ENCODE data around the gene C7. TPM values are rescaled to one million over a fixed set of nuclear protein-coding genes. Genes with fewer than 3 reads are reported as not detected.

C7 gene
- total RNA-seq, 2 donors from 2014 or later = 288 to 392 TPM

DNA sequence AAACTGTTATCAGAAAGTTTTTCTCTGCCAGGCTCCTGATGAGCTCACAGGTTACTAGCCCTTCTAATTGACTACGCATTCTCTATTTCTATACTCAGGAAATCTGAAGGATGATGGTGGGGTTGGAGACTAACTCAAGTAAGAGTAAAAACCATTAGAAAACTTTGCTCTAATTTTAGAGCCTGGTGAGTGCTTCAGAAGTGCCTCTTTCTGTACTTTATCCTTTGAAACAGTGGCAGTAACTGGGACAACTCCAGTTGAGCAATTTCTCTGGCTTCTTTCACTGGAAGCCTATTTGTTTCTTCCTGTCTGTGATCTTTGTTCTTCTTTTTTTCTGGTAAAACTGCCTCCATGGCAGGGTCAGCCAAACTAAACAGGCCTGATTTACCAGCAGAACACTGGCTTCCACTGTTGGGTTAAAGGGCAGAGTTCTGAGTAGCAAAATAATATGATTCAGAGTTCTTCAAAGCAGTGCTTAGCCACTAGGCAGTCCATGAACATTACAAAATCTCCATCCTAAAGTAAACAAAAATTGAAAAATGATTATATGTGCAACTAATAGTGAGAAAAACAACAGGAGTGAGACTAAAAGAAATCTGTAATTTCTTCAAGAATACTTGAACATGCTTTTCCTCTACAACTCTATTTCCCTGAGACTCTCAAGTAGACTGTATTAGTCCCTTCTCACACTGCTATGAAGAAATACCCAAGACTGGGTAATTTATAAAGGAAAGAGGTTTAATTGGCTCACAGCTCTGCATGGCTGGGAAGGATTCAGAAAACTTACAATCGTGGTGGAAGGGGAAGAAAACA lies 82.1 kb downstream of the C7 start:
- Histone ChIP-seq H3K27me3 (no peaks in the 10 kb centered on the region), H3K27ac (peak overlapping the region in 2 of 4 donors; percentile 49 to 56), H3K4me3 (no peak overlapping the region), H3K4me1 (peaks cover 29% of the 10 kb centered on the region), H3K9me3 (no peaks in the 10 kb centered on the region), H3K36me3 (replicated peaks in 1 of 2; ENCODE audit: insufficient read depth in 1 of 2, low read depth in 2 of 2) (no peaks in the 10 kb centered on the region)
- WGBS, 2 donors = 15 to 18% methylated on average over 2 of the region's 2 CpGs
- intact Hi-C loops (cut with DNase I) = no loop called here
- peak; percentile 86 for ATAC-seq
- peak; percentile 26 to 73 (median 37) for DNase-seq
- TF ChIP-seq, protein P1, sequence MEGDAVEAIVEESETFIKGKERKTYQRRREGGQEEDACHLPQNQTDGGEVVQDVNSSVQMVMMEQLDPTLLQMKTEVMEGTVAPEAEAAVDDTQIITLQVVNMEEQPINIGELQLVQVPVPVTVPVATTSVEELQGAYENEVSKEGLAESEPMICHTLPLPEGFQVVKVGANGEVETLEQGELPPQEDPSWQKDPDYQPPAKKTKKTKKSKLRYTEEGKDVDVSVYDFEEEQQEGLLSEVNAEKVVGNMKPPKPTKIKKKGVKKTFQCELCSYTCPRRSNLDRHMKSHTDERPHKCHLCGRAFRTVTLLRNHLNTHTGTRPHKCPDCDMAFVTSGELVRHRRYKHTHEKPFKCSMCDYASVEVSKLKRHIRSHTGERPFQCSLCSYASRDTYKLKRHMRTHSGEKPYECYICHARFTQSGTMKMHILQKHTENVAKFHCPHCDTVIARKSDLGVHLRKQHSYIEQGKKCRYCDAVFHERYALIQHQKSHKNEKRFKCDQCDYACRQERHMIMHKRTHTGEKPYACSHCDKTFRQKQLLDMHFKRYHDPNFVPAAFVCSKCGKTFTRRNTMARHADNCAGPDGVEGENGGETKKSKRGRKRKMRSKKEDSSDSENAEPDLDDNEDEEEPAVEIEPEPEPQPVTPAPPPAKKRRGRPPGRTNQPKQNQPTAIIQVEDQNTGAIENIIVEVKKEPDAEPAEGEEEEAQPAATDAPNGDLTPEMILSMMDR (IDR thresholded peaks at IDR 0.05) = peak in 1 of 7 experiments; percentile 14
- no peak for TF ChIP-seq POLR2A (IDR thresholded peaks at IDR 0.05)

DNA sequence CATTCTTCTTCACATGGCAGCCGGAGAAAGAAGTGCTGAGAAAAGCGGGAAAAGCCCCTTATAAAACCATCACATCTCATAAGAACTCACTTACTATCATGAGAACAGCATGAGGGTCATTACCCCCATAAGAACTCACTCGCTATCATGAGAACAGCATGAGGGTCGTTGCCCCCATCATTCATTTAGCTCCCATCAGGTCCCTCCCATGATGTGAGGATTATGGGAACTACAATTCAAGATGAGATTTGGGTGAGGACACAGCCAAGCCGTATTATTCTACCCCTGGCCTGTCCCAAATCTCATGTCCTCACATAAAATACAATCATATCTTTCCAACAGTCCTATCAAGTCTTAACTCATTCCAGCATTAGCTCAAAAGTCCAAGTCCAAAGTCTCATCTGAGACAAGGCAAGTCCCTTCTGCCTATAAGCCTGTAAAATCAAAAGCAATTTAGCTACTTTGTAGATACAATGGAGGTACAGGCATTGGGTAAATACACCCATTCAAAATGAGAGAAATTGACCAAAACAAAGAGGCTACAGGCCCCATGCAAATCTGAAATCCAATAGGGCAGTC lies 82.8 kb downstream of the C7 start:
- TF ChIP-seq POLR2A (IDR thresholded peaks at IDR 0.05) = no peak
- TF ChIP-seq, protein P1 (IDR thresholded peaks at IDR 0.05) = no peak
- no peaks in the 10 kb centered on the region for H3K27me3 ChIP-seq
- intact Hi-C loops (cut with DNase I) = no loop called here
- H3K36me3 ChIP-seq (replicated peaks in 1 of 2; ENCODE audit: insufficient read depth in 1 of 2, low read depth in 2 of 2) = no peaks in the 10 kb centered on the region
- H3K4me3 ChIP-seq = no peak overlapping the region
- ATAC-seq (no peak), DNase-seq (no peak)
- H3K9me3 ChIP-seq = no peaks in the 10 kb centered on the region
- 62 to 80% methylated on average over 5 of the region's 5 CpGs for WGBS, 2 donors
- H3K4me1 ChIP-seq = peaks cover 29% of the 10 kb centered on the region
- H3K27ac ChIP-seq = peak overlapping the region in 2 of 4 donors; percentile 49 to 56

DNA sequence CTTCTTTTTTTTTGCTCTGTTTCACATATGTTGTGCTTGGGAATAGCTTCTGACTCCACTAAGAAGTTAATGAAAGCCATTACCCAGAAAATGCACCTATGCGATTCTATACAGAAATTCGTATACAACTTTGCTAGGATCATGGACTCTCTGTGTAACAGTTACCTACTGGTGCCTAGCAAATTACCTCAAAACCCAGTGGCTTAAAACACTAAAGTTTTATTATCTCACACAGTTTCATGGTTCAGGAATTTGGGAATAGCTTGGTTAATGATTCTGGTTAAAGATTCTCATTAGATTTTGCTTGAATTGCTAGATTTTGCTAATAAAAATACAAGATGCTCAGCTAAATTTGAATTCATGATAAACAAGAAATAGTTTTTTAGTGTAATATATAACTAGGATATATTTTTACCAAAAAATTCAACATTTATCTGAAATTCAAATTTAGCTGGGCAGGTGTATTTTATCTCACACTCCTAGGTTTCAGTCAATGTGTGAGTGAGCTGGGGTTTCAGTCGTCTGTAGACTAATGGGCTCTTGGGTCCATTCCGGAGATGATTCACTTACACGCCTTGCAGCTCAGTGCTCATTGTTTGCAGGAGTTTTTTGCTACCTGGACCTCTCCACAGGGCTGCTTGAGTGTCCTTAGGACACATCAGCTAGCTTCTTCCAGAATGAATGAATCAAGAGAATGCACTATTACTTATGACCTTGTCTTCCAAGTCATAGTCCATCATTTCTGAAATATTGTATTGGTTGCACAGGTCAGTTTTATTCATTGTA lies 86.7 kb downstream of the C7 start:
- WGBS, 2 donors = 83 to 87% methylated on average over 5 of the region's 5 CpGs
- H3K4me3 ChIP-seq = no peak overlapping the region
- H3K36me3 ChIP-seq (replicated peaks in 1 of 2; ENCODE audit: insufficient read depth in 1 of 2, low read depth in 2 of 2) = no peaks in the 10 kb centered on the region
- H3K9me3 ChIP-seq = no peaks in the 10 kb centered on the region
- peaks cover 16% of the 10 kb centered on the region for H3K4me1 ChIP-seq
- DNase-seq (no peak), ATAC-seq (no peak)
- intact Hi-C loops (cut with DNase I) = no loop called here
- no peak overlapping the region for H3K27ac ChIP-seq
- no peak for TF ChIP-seq POLR2A (IDR thresholded peaks at IDR 0.05)
- TF ChIP-seq, protein P1 (IDR thresholded peaks at IDR 0.05) = no peak
- H3K27me3 ChIP-seq = no peaks in the 10 kb centered on the region

DNA sequence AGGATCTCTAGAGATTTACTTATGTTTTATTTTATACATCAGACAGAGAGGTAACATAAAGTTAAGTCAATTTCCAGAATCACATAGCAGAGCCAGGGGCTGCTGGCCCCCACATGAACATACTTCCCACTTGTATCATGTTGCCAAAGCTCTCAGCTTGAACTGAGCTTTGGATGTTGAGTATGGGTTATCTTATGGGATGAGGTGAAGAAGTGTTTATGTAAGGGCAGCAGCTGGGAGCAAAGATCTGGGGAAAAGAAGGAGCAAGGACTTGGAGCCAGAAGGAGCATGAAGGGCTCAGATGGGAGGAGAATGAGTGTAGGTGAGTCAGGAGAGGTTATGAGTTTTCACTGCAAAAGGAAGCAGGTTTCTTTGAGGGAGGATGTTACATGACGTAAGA lies 89.8 kb downstream of the C7 start:
- no peak for TF ChIP-seq POLR2A (IDR thresholded peaks at IDR 0.05)
- TF ChIP-seq, protein P1 (IDR thresholded peaks at IDR 0.05) = no peak
- Histone ChIP-seq H3K27me3 (no peaks in the 10 kb centered on the region), H3K9me3 (no peaks in the 10 kb centered on the region), H3K4me3 (no peak overlapping the region), H3K27ac (no peak overlapping the region), H3K36me3 (replicated peaks in 1 of 2; ENCODE audit: insufficient read depth in 1 of 2, low read depth in 2 of 2) (no peaks in the 10 kb centered on the region), H3K4me1 (no peaks in the 10 kb centered on the region)
- WGBS, 2 donors = 76% methylated on average over 1 of the region's 1 CpG
- ATAC-seq (no peak), DNase-seq (no peak)
- intact Hi-C loops (cut with DNase I) = no loop called here

All from body of pancreas (tissue), 4 donors.